K562 (cell line): ENCODE measurements around the gene MACF1. TPM values are rescaled to one million over a fixed set of nuclear protein-coding genes. Genes with fewer than 3 reads are reported as not detected.

Experiments
- ATAC-seq: fragments of 200-7000 bp; cut with Tn5 transposase; 3 replicates; pipeline ENCODE4 v1.9.1; 2020; ENCODE audit warnings: moderate library complexity
- BruUV-seq: library from RNA; stranded (reverse); fragments of 400-500 nt; replicated peaks from 2 replicates; lab custom pipeline; 2021; lab: Mats Ljungman, UMichigan
- CTCF ChIA-PET: fragments of 300-600 bp; formaldehyde crosslinking; extraction: SDS; loops from one replicate; lab custom pipeline; 2021; ENCODE audit warnings: low intra/inter-chr PET ratio; lab: Yijun Ruan, JAX
- POLR2A ChIA-PET: fragments of 300-600, 350-650 bp; sonication (Branson Sonifier 250); formaldehyde crosslinking; extraction: SDS; loops from one replicate; lab custom pipeline; 2021; ENCODE audit warnings: antibody characterized with exemption, inconsistent platforms; lab: Yijun Ruan, JAX
- DNase-seq, 4 experiments: peaks; one replicate each; pipeline versions ENCODE4 v3.0.0 to v3.0.0-alpha.2; 2011 to 2018; ENCODE audit warnings: low spot score in 3 of 4, mixed read lengths in 3 of 4; ENCODE audit errors: extremely low read depth in 1 of 4
- FAIRE-seq: peaks from 2 replicates; lab custom pipeline; 2011; peaks lifted over from hg19 to GRCh38; lab: Jason Lieb, UNC
- H2AFZ ChIP-seq: 2 replicates; pipeline ENCODE4 v1.6.0; 2011; ENCODE audit warnings: low read depth, low read length, control low read depth, inconsistent platforms
- H3K27ac ChIP-seq: fragments of 200-600 bp; 3 replicates; pipeline ENCODE4 v1.8.0; 2011; ENCODE audit warnings: low read depth, mild to moderate bottlenecking, control low read depth, inconsistent platforms, low read length, moderate library complexity, mixed read lengths; ENCODE audit errors: extremely low read depth
- H3K27me3 ChIP-seq, 2 experiments: fragments of 300-600 bp in 1 of 2; 2 replicates in 1 of 2; 3 replicates in 1 of 2; pipeline versions ENCODE4 v1.6.0 to v1.8.0; 2011; ENCODE audit warnings: inconsistent platforms in 2 of 2, low read length in 2 of 2, mild to moderate bottlenecking in 1 of 2, mixed read lengths in 1 of 2, moderate library complexity in 1 of 2; ENCODE audit not compliant: control insufficient read depth in 2 of 2, insufficient read depth in 2 of 2
- H3K36me3 ChIP-seq: fragments of 300-600 bp; 3 replicates; pipeline ENCODE4 v1.8.0; 2011; ENCODE audit warnings: mild to moderate bottlenecking, low read length, inconsistent platforms; ENCODE audit not compliant: control insufficient read depth, insufficient read depth
- H3K4me1 ChIP-seq, 2 experiments: fragments of 200-600 bp in 1 of 2; replicated peaks in 1 of 2; 2 replicates in 1 of 2; 3 replicates in 1 of 2; pipeline versions ENCODE4 v1.5.1 to v1.8.0; 2011; ENCODE audit warnings: inconsistent platforms in 2 of 2, low read length in 2 of 2, mild to moderate bottlenecking in 1 of 2, mixed read lengths in 1 of 2, moderate library complexity in 1 of 2; ENCODE audit not compliant: control insufficient read depth in 2 of 2, insufficient read depth in 2 of 2
- H3K4me2 ChIP-seq: 2 replicates; pipeline ENCODE4 v1.6.1; 2011; ENCODE audit warnings: low read length, control low read depth, inconsistent platforms, mixed read lengths; ENCODE audit not compliant: insufficient read depth
- H3K4me3 ChIP-seq: fragments of 200-600 bp; sonication (generic), shearing (Covaris generic); 2 replicates; pipeline ENCODE4 v1.5.1; 2016; ENCODE audit warnings: control low read depth, inconsistent platforms
- H3K79me2 ChIP-seq: fragments of 200-600 bp; 3 replicates; pipeline ENCODE4 v1.8.0; 2011; ENCODE audit warnings: low read length, inconsistent platforms; ENCODE audit not compliant: control insufficient read depth, insufficient read depth
- H3K9ac ChIP-seq, 2 experiments: 2 replicates each; pipeline versions ENCODE4 v1.6.0 to v1.6.1; 2011; ENCODE audit warnings: low read depth in 2 of 2, low read length in 2 of 2, control low read depth in 1 of 2, inconsistent platforms in 1 of 2, mild to moderate bottlenecking in 1 of 2, mixed read lengths in 1 of 2; ENCODE audit not compliant: insufficient read depth in 1 of 2
- H3K9me1 ChIP-seq: one replicate; pipeline ENCODE4 v1.6.0; 2011; ENCODE audit warnings: inconsistent platforms, mild to moderate bottlenecking, low read length, moderate library complexity; ENCODE audit not compliant: control insufficient read depth, insufficient read depth
- H3K9me3 ChIP-seq: replicated peaks from 2 replicates; pipeline ENCODE4 v1.5.1; 2011; ENCODE audit warnings: low read depth, low read length, inconsistent platforms; ENCODE audit not compliant: control insufficient read depth, insufficient read depth
- H4K20me1 ChIP-seq: replicated peaks from 2 replicates; pipeline ENCODE4 v1.6.1; 2011; ENCODE audit warnings: low read length, inconsistent platforms, mixed read lengths; ENCODE audit not compliant: control insufficient read depth, insufficient read depth
- ETV6 ChIP-seq, 3 experiments: fragments of 150-350 bp in 1 of 3; sonication (generic) in 1 of 3; formaldehyde crosslinking in 1 of 3; IDR thresholded peaks; 2 replicates each; pipeline versions ENCODE4 v1.6.1 to v1.8.0; 2014 to 2022; ENCODE audit warnings: borderline replicate concordance in 2 of 3, low read depth in 2 of 3, antibody characterized with exemption in 1 of 3, low read length in 1 of 3, mild to moderate bottlenecking in 1 of 3, missing genetic modification reagents in 1 of 3
- HNRNPK ChIP-seq: fragments of 200-400 bp; formaldehyde crosslinking; IDR thresholded peaks from one replicate; pipeline ENCODE4 v1.6.1; 2018; ENCODE audit warnings: mild to moderate bottlenecking, low read depth, low read length; ENCODE audit not compliant: poor library complexity, severe bottlenecking
- MEF2D ChIP-seq: conservative IDR thresholded peaks from 2 replicates; pipeline ENCODE4 v1.6.1; 2016; ENCODE audit warnings: low read depth, missing genetic modification characterization, missing compliant biosample characterization
- RAD21 ChIP-seq, 2 experiments: fragments of 250-450 bp in 1 of 2; fragments of 450-650 bp in 1 of 2; sonication (Bioruptor Pico) in 1 of 2; formaldehyde crosslinking in 1 of 2; IDR thresholded peaks in 1 of 2; conservative IDR thresholded peaks in 1 of 2; 2 replicates each; pipeline versions ENCODE4 v1.4.0 to v1.8.0; 2020 to 2022; ENCODE audit warnings: mild to moderate bottlenecking in 2 of 2, moderate library complexity in 1 of 2
- ZBTB40 ChIP-seq, 2 experiments: fragments of 450-650 bp in 1 of 2; sonication (generic) in 1 of 2; formaldehyde crosslinking in 1 of 2; IDR thresholded peaks; 2 replicates each; pipeline versions ENCODE4 v1.7.1 to v1.9.0; 2016 to 2022; ENCODE audit warnings: inconsistent platforms in 1 of 2, mild to moderate bottlenecking in 1 of 2, missing genetic modification reagents in 1 of 2
- ZFP30 ChIP-seq: fragments of 250-450 bp; sonication (Bioruptor Pico); IDR thresholded peaks from 2 replicates; pipeline ENCODE4 v1.8.0; 2022; ENCODE audit warnings: moderate library complexity, mild to moderate bottlenecking, inconsistent platforms, borderline replicate concordance
- ZNF232 ChIP-seq: sonication (generic); formaldehyde crosslinking; IDR thresholded peaks from 2 replicates; pipeline ENCODE4 v1.8.0; 2022; ENCODE audit warnings: mild to moderate bottlenecking, missing genetic modification reagents
- WGBS: fragments of 100-300 bp; shearing (Covaris generic); methylation state at CpG from one replicate; pipeline ENCODE4 v1.1.6; 2016; ENCODE audit warnings: low coverage, mixed read lengths; ENCODE audit not compliant: insufficient coverage; ENCODE audit errors: missing lambda C conversion rate; 5-methylcytosine and 5-hydroxymethylcytosine counted together
- in situ Hi-C: fragments of 300-500 bp; cut with MboI; formaldehyde crosslinking; loops from 4 replicates; pipeline ENCODE4 v1.15.0; 2018; ENCODE audit warnings: inconsistent platforms, mixed read lengths
- intact Hi-C: fragments of 100-400 bp; cut with micrococcal nuclease; formaldehyde crosslinking; loops from 2 replicates; pipeline ENCODE4 v1.14.2; 2022
- polyA plus RNA-seq, 8 experiments: library from polyadenylated mRNA; depleted of rRNA in 4 of 8; stranded (reverse) in 5 of 8; unstranded in 3 of 8; fragments of >200 nt; fragmentation: Nextera tagmentation in 2 of 8; fragmentation: Illumina TruSeq in 1 of 8; extraction: Ambion mirVana in 2 of 8; extraction: Trizol in 1 of 8; gene quantifications; 2 replicates each; pipeline versions ENCODE4 v1.2.1 to v1.2.3, GENCODE V29; 2011 to 2014; ENCODE audit warnings: inconsistent platforms in 1 of 8, missing spikeins in 1 of 8
- total RNA-seq, 7 experiments: library from RNA; depleted of rRNA in 6 of 7; stranded (reverse); fragments of >200 nt in 6 of 7; fragmentation: Illumina TruSeq in 2 of 7; extraction: Trizol in 2 of 7; gene quantifications; 2 replicates each; pipeline versions ENCODE4 v1.2.1 to v1.2.3, GENCODE V29; 2011 to 2021; ENCODE audit warnings: low replicate concordance in 1 of 7

MACF1 gene
- total and polyA plus RNA-seq, 9 of the 15 experiments (the other 6 are each of a cell fraction or from before 2014, with no cell fraction given) = 13.2 to 232 (median 112) TPM

- TF ChIP-seq RAD21 (CRISPR knock-in tag; conservative IDR thresholded peaks at IDR 0.05 in 1 of 2, IDR thresholded peaks at IDR 0.05 in 1 of 2) = no peak
- TF ChIP-seq ETV6 (IDR thresholded peaks at IDR 0.05; ENCODE audit: borderline replicate concordance in 1 of 2, low read depth in 2 of 2, low read length in 1 of 2) = no peak
- no peak for TF ChIP-seq ETV6 (CRISPR knock-in tag; IDR thresholded peaks at IDR 0.05; ENCODE audit: borderline replicate concordance)
- no peak for TF ChIP-seq ZNF232 (CRISPR knock-in tag)
- TF ChIP-seq HNRNPK = no peak
- no peak for TF ChIP-seq MEF2D (tag)
Observed at GRCh38 chr1:39337067-39337466, 132.6 kb downstream of the MACF1 start (continued).

GRCh38 chr1:39342776-39343175, 138.3 kb downstream of the MACF1 start:
- no peak for FAIRE-seq
- Histone ChIP-seq H3K27me3 (no peaks in the 10 kb centered on the region), H3K36me3 (peaks cover 73% of the 10 kb centered on the region), H3K4me1 (no peaks in the 10 kb centered on the region), H3K9ac (no peak overlapping the region), H3K4me2 (no peak overlapping the region), H4K20me1 (no peaks in the 10 kb centered on the region), H3K27ac (no peak overlapping the region), H3K9me3 (no peaks in the 10 kb centered on the region), H3K4me3 (no peak overlapping the region), H3K79me2 (no peaks in the 10 kb centered on the region), H2AFZ (no peak overlapping the region), H3K9me1 (no peaks in the 10 kb centered on the region)
- in situ Hi-C loops = no loop called here
- ChIA-PET POLR2A (interaction anchor here (6.6 kb wide), 1 partner anchor 13 kb away, joined by 29 read pairs; no protein-coding TSS in a partner anchor), CTCF (no interaction called here)
- no peak for ATAC-seq
- DNase-seq = no peak
- 73% methylated on average over 3 of the region's 3 CpGs for WGBS
- intact Hi-C loops = no loop called here
- BruUV-seq = no TSS peak
- TF ChIP-seq ZBTB40 (IDR thresholded peaks at IDR 0.05) (peak; percentile 89), ZBTB40 (CRISPR knock-in tag; IDR thresholded peaks at IDR 0.05) (peak; percentile 79), ZFP30 (CRISPR knock-in tag) (no peak)
